NB4 (cell line): ENCODE data around the gene RDX.

Source experiments
- CTCF ChIP-seq: IDR thresholded peaks from one replicate; pipeline ENCODE4 v1.5.1; 2012; ENCODE audit warnings: low read depth, low read length
- MYC ChIP-seq: IDR thresholded peaks from 2 replicates; pipeline ENCODE4 v1.6.1; 2011; ENCODE audit warnings: low read depth, low read length
- POLR2A ChIP-seq: IDR thresholded peaks from 2 replicates; pipeline ENCODE4 v1.6.1; 2011; ENCODE audit warnings: mild to moderate bottlenecking; ENCODE audit not compliant: insufficient read length; ENCODE audit errors: extremely low read depth

GRCh38 chr11:110314366-110315095, 18.1 kb upstream of the RDX start:
- TF ChIP-seq MYC (no peak), CTCF (no peak), POLR2A (no peak)
